GM12872 (cell line): Measurements from ENCODE around the gene COL16A1.

Source experiments
- CTCF ChIP-seq: IDR thresholded peaks from 3 replicates; pipeline ENCODE4 v1.5.1; 2011; ENCODE audit warnings: low read depth, mild to moderate bottlenecking, low read length, moderate library complexity; ENCODE audit not compliant: insufficient read depth

The COL16A1 gene

GRCh38 chr1:31628931-31629556 lies 74.8 kb downstream of the COL16A1 start:
- TF ChIP-seq CTCF: no peak

- no peak for TF ChIP-seq CTCF
These were observed 75.8 kb downstream of the COL16A1 start for GRCh38 chr1:31627930-31628559.

GRCh38 chr1:31627301-31627929 lies 76.4 kb downstream of the COL16A1 start:
- TF ChIP-seq CTCF: no peak

- TF ChIP-seq CTCF: no peak
These were observed 77.3 kb downstream of the COL16A1 start for GRCh38 chr1:31626223-31627207.

DNA sequence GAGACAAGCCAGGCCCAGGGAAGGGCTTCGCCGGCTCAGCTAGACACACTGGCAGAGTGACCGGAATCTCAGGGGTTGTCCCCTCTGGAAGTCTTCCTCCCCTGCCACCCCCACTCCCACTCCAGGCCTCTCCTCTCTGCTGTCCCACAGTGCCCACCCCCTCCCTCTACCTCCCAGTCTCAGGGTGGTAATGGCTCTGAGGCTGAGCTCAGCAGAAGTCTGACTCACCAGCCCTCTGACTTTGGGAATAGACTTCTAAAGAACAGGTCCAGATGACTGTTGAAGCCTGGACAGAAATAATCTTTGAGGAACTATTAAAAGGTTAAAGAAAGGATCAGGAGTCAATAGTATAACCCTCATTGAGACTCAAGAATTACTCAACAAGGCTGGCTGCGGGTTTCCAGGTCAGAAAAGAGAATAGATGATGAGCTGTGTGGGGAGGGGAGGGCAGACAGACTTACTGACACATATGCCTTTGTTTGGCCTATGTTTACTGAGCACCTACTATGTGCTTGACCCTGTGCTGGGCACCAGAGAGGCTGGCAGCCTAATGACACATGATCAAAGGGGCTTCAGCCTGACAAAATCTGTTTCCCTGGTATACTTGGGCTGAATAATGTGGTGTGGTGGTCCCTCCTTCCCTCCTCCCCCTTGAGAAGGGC lies 78.1 kb downstream of the COL16A1 start:
- TF ChIP-seq CTCF: no peak

GRCh38 chr1:31624731-31625514 lies 78.9 kb downstream of the COL16A1 start:
- no peak for TF ChIP-seq CTCF
